Neural cell (in vitro differentiated cells): ENCODE results near the gene ZDHHC16. TPM values are rescaled to one million over a fixed set of nuclear protein-coding genes. Genes with fewer than 3 reads are reported as not detected.

ENCODE experiments used
- H2AFZ ChIP-seq: fragments of 200-600, 300-800 bp; sonication (generic), shearing (Covaris generic); 2 replicates; pipeline ENCODE4 v1.6.0; 2014; ENCODE audit warnings: low read depth, mild to moderate bottlenecking, antibody characterized with exemption, low read length, moderate library complexity
- H3F3A ChIP-seq: fragments of 200-600 bp; shearing (Covaris generic); 2 replicates; pipeline ENCODE4 v1.6.1; 2016; ENCODE audit warnings: mild to moderate bottlenecking, moderate library complexity, mixed read lengths, antibody characterized with exemption, low read length; ENCODE audit not compliant: insufficient read depth, poor library complexity, severe bottlenecking
- H3K27ac ChIP-seq: fragments of 200-600, 300-800 bp; sonication (generic), shearing (Covaris generic); 2 replicates; pipeline ENCODE4 v1.5.1; 2014; ENCODE audit warnings: mild to moderate bottlenecking, low read length, moderate library complexity
- H3K27me3 ChIP-seq: fragments of 300-800, 200-600 bp; sonication (generic), shearing (Covaris generic); 2 replicates; pipeline ENCODE4 v1.6.0; 2014; ENCODE audit warnings: mild to moderate bottlenecking, low read depth, low read length, moderate library complexity; ENCODE audit not compliant: insufficient read depth
- H3K36me3 ChIP-seq: fragments of 300-800, 200-600 bp; sonication (generic), shearing (Covaris generic); 2 replicates; pipeline ENCODE4 v1.5.1; 2014; ENCODE audit warnings: mild to moderate bottlenecking, antibody characterized with exemption, low read length, moderate library complexity; ENCODE audit not compliant: insufficient read depth
- H3K4me2 ChIP-seq: fragments of 300-800, 200-600 bp; sonication (generic), shearing (Covaris generic); 2 replicates; pipeline ENCODE4 v1.6.0; 2014; ENCODE audit warnings: mild to moderate bottlenecking, low read length
- H3K4me3 ChIP-seq: fragments of 300-800, 200-600 bp; sonication (generic), shearing (Covaris generic); 2 replicates; pipeline ENCODE4 v1.5.1; 2014; ENCODE audit warnings: mild to moderate bottlenecking, low read length, moderate library complexity
- H3K79me2 ChIP-seq: fragments of 200-600 bp; shearing (Covaris generic); replicated peaks from 2 replicates; pipeline ENCODE4 v1.6.0; 2014; ENCODE audit warnings: mild to moderate bottlenecking, low read length, moderate library complexity; ENCODE audit not compliant: insufficient read depth
- H3K9ac ChIP-seq: fragments of 300-800, 200-600 bp; sonication (generic), shearing (Covaris generic); 2 replicates; pipeline ENCODE4 v1.6.1; 2016; ENCODE audit warnings: mild to moderate bottlenecking, low read length, mixed read lengths
- H3K9me2 ChIP-seq: fragments of 200-600 bp; shearing (Covaris generic); 2 replicates; pipeline ENCODE4 v1.6.1; 2016; ENCODE audit warnings: mild to moderate bottlenecking, low read length, mixed read lengths; ENCODE audit not compliant: insufficient read depth
- H3K9me3 ChIP-seq: fragments of 200-600, 300-800 bp; sonication (generic), shearing (Covaris generic); 2 replicates; pipeline ENCODE4 v1.6.1; 2016; ENCODE audit warnings: mild to moderate bottlenecking, mixed run types, low read length, moderate library complexity, mixed read lengths
- H4K20me1 ChIP-seq: fragments of 200-600 bp; shearing (Covaris generic); 2 replicates; pipeline ENCODE4 v1.6.1; 2016; ENCODE audit warnings: mild to moderate bottlenecking, mixed run types; ENCODE audit not compliant: insufficient read depth
- CTCF ChIP-seq: fragments of 450-650 bp; IDR thresholded peaks from 2 replicates; pipeline ENCODE4 v1.5.1; 2014; ENCODE audit warnings: antibody characterized with exemption, mild to moderate bottlenecking, moderate library complexity; ENCODE audit not compliant: poor library complexity, severe bottlenecking
- EP300 ChIP-seq: fragments of 450-650 bp; conservative IDR thresholded peaks from 2 replicates; pipeline ENCODE4 v1.6.1; 2014; ENCODE audit warnings: antibody characterized with exemption, mild to moderate bottlenecking, moderate library complexity; ENCODE audit not compliant: poor library complexity, severe bottlenecking
- EZH2 ChIP-seq: fragments of 200-600, 300-800 bp; shearing (Covaris generic), sonication (generic); IDR thresholded peaks from 2 replicates; pipeline ENCODE4 v1.6.1; 2014; ENCODE audit warnings: antibody characterized with exemption, low read length, borderline replicate concordance, mild to moderate bottlenecking; ENCODE audit not compliant: insufficient read depth, poor library complexity, severe bottlenecking
- MXI1 ChIP-seq: fragments of 450-650 bp; conservative IDR thresholded peaks from 2 replicates; pipeline ENCODE4 v1.6.1; 2014; ENCODE audit warnings: antibody characterized with exemption, mild to moderate bottlenecking; ENCODE audit not compliant: poor library complexity, severe bottlenecking
- POLR2AphosphoS5 ChIP-seq: IDR thresholded peaks from 2 replicates; pipeline ENCODE4 v1.6.1; 2012
- RAD21 ChIP-seq: fragments of 450-650 bp; conservative IDR thresholded peaks from 2 replicates; pipeline ENCODE4 v1.6.1; 2014; ENCODE audit warnings: antibody characterized with exemption, mild to moderate bottlenecking, moderate library complexity
- REST ChIP-seq: IDR thresholded peaks from 2 replicates; pipeline ENCODE4 v1.6.1; 2012; ENCODE audit warnings: borderline replicate concordance
- SMC3 ChIP-seq: fragments of 450-650 bp; conservative IDR thresholded peaks from 2 replicates; pipeline ENCODE4 v1.6.1; 2014; ENCODE audit warnings: antibody characterized with exemption, mild to moderate bottlenecking, moderate library complexity; ENCODE audit not compliant: poor library complexity
- TAF1 ChIP-seq: IDR thresholded peaks from 2 replicates; pipeline ENCODE4 v1.6.1; 2012; ENCODE audit warnings: low read depth
- polyA plus RNA-seq: library from polyadenylated mRNA; depleted of rRNA; stranded (reverse); fragments of >200 nt; gene quantifications from 2 replicates; pipeline ENCODE4 v1.2.3, GENCODE V29; 2014

ZDHHC16 gene
- polyA plus RNA-seq, 1 donor from 2014 or later, result 34.3 TPM

- Histone ChIP-seq H3K4me2 (peak within 1 kb of the TSS; percentile 96), H3F3A (peaks cover 5% of the 10 kb centered on the region), H3K9me3 (no peaks in the 10 kb centered on the region), H3K27me3 (peaks cover 36% of the 10 kb centered on the region), H3K4me3 (peak within 1 kb of the TSS; percentile 98), H4K20me1 (no peaks in the 10 kb centered on the region), H2AFZ (peak within 1 kb of the TSS; percentile 92), H3K9ac (peak within 1 kb of the TSS; percentile 82), H3K9me2 (no peaks in the 10 kb centered on the region), H3K27ac (peak within 1 kb of the TSS; percentile 66), H3K79me2 (peaks cover 22% of the 10 kb centered on the region), H3K36me3 (no peaks in the 10 kb centered on the region)
- no peak for TF ChIP-seq TAF1
- no peak for TF ChIP-seq EP300
- no peak for TF ChIP-seq POLR2AphosphoS5
- peak; percentile 7 for TF ChIP-seq SMC3
- no peak for TF ChIP-seq MXI1
- TF ChIP-seq CTCF, result peak; percentile 19
- no peak for TF ChIP-seq EZH2
These were observed 53.0 kb downstream of the ZDHHC16 start, which contains the start of gene UBTD1 for GRCh38 chr10:97498841-97499560. Gene UBTD1, plus strand, starts transcription at chr10:97498924. Its CDS starts 280 bp downstream, at chr10:97499204.

- H3K36me3 ChIP-seq, result no peaks in the 10 kb centered on the region
- TF ChIP-seq CTCF (peak; percentile 2), TAF1 (no peak)
- H3K9me3 ChIP-seq, result no peaks in the 10 kb centered on the region
- H3K27me3 ChIP-seq, result peaks cover 36% of the 10 kb centered on the region
- H4K20me1 ChIP-seq, result no peaks in the 10 kb centered on the region
- peaks cover 22% of the 10 kb centered on the region for H3K79me2 ChIP-seq
- H3K9ac ChIP-seq, result peak overlapping the region; percentile 82
- H3K4me2 ChIP-seq, result peak overlapping the region; percentile 68
- peak overlapping the region; percentile 98 for H3K4me3 ChIP-seq
- H3F3A ChIP-seq, result peaks cover 5% of the 10 kb centered on the region
- no peak overlapping the region for H2AFZ ChIP-seq
- H3K27ac ChIP-seq, result no peak overlapping the region
- no peaks in the 10 kb centered on the region for H3K9me2 ChIP-seq
These were observed 53.8 kb downstream of the ZDHHC16 start for GRCh38 chr10:97499561-97500296.

GRCh38 chr10:97500297-97500575 is 54.3 kb downstream of the ZDHHC16 start:
- Histone ChIP-seq H3K27me3 (peaks cover 36% of the 10 kb centered on the region), H3F3A (peaks cover 5% of the 10 kb centered on the region), H3K4me3 (no peak overlapping the region), H3K9me2 (no peaks in the 10 kb centered on the region), H3K36me3 (no peaks in the 10 kb centered on the region), H3K79me2 (peaks cover 22% of the 10 kb centered on the region), H3K9ac (no peak overlapping the region), H4K20me1 (no peaks in the 10 kb centered on the region), H3K27ac (no peak overlapping the region), H2AFZ (no peak overlapping the region), H3K9me3 (no peaks in the 10 kb centered on the region), H3K4me2 (no peak overlapping the region)
- TF ChIP-seq SMC3, result no peak
- TF ChIP-seq REST, result no peak
- TF ChIP-seq MXI1, result no peak
- no peak for TF ChIP-seq EZH2
- no peak for TF ChIP-seq EP300
- TF ChIP-seq CTCF, result no peak
- TF ChIP-seq POLR2AphosphoS5, result no peak
- TF ChIP-seq TAF1, result no peak
- no peak for TF ChIP-seq RAD21
